ENCODE measurements around the gene MT1HL1.

- TF ChIP-seq, protein P1, sequence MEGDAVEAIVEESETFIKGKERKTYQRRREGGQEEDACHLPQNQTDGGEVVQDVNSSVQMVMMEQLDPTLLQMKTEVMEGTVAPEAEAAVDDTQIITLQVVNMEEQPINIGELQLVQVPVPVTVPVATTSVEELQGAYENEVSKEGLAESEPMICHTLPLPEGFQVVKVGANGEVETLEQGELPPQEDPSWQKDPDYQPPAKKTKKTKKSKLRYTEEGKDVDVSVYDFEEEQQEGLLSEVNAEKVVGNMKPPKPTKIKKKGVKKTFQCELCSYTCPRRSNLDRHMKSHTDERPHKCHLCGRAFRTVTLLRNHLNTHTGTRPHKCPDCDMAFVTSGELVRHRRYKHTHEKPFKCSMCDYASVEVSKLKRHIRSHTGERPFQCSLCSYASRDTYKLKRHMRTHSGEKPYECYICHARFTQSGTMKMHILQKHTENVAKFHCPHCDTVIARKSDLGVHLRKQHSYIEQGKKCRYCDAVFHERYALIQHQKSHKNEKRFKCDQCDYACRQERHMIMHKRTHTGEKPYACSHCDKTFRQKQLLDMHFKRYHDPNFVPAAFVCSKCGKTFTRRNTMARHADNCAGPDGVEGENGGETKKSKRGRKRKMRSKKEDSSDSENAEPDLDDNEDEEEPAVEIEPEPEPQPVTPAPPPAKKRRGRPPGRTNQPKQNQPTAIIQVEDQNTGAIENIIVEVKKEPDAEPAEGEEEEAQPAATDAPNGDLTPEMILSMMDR (IDR thresholded peaks at IDR 0.05), result no peak
- TF ChIP-seq POLR2AphosphoS5 (IDR thresholded peaks at IDR 0.05), result no peak
Observed at GRCh38 chr1:236997361-236997760, 6.9 kb downstream of the MT1HL1 start.

Data from suprapubic skin (tissue), 3 donors.